GM19372 (cell line): Measurements from ENCODE around the gene MTF1.

Source experiments
- ATAC-seq: cut with Tn5 transposase; IDR thresholded peaks from one replicate; pipeline ENCODE4 v1.9.1; 2021; ENCODE audit warnings: mild to moderate bottlenecking, low read depth, moderate library complexity; ENCODE audit not compliant: unreplicated experiment

MTF1 gene

GRCh38 chr1:37872692-37873091, 13.3 kb upstream of the MTF1 start:
- ATAC-seq: no peak

GRCh38 chr1:37868466-37868865, 9.1 kb upstream of the MTF1 start:
- no peak for ATAC-seq

- ATAC-seq: no peak
Observed at GRCh38 chr1:37867784-37868183, 8.4 kb upstream of the MTF1 start.

GRCh38 chr1:37866491-37866890, 7.1 kb upstream of the MTF1 start:
- no peak for ATAC-seq

- ATAC-seq: no peak
Observed at GRCh38 chr1:37865348-37866120, 6.1 kb upstream of the MTF1 start.

- no peak for ATAC-seq
Observed at GRCh38 chr1:37862330-37862729, 2.9 kb upstream of the MTF1 start.

GRCh38 chr1:37861151-37861550, 1.8 kb upstream of the MTF1 start:
- no peak for ATAC-seq

GRCh38 chr1:37860346-37860666, 914 bp upstream of the MTF1 start:
- ATAC-seq: no peak

GRCh38 chr1:37858931-37859506, 373 bp downstream of the MTF1 start:
- ATAC-seq: no peak

GRCh38 chr1:37854406-37854805, 5.0 kb downstream of the MTF1 start:
- no peak for ATAC-seq

- no peak for ATAC-seq
Observed at GRCh38 chr1:37853157-37853556, 6.2 kb downstream of the MTF1 start.

GRCh38 chr1:37851782-37852210, 7.6 kb downstream of the MTF1 start:
- no peak for ATAC-seq

- no peak for ATAC-seq
Observed at GRCh38 chr1:37851262-37851661, 8.1 kb downstream of the MTF1 start.

GRCh38 chr1:37850352-37850955, 8.9 kb downstream of the MTF1 start:
- ATAC-seq: no peak

- no peak for ATAC-seq
Observed at GRCh38 chr1:37849480-37849879, 9.9 kb downstream of the MTF1 start.

- ATAC-seq: no peak
Observed at GRCh38 chr1:37846647-37847339, 12.6 kb downstream of the MTF1 start.

GRCh38 chr1:37845786-37846185, 13.6 kb downstream of the MTF1 start:
- no peak for ATAC-seq

- no peak for ATAC-seq
Observed at GRCh38 chr1:37845049-37845646, 14.2 kb downstream of the MTF1 start.

- ATAC-seq: no peak
Observed at GRCh38 chr1:37844536-37844935, 14.9 kb downstream of the MTF1 start.

- ATAC-seq: no peak
Observed at GRCh38 chr1:37841652-37842051, 17.7 kb downstream of the MTF1 start.

GRCh38 chr1:37840711-37841110, 18.7 kb downstream of the MTF1 start:
- ATAC-seq: no peak
